PC-9 (cell line): ENCODE results near the gene CD28. TPM values are rescaled to one million over a fixed set of nuclear protein-coding genes. Genes with fewer than 3 reads are reported as not detected.

Experiments used
- BruUV-seq: library from RNA; stranded (reverse); fragments of 400-500 nt; replicated peaks from 2 replicates; lab custom pipeline; 2021; lab: Mats Ljungman, UMichigan
- CTCF ChIA-PET: fragments of 300-600 bp; sonication (Branson Sonifier 250); formaldehyde crosslinking; loops from one replicate; lab custom pipeline; 2022; ENCODE audit warnings: antibody characterized with exemption; lab: Charles Lee
- POLR2A ChIA-PET: fragments of 300-600 bp; sonication (Branson Sonifier 250); formaldehyde crosslinking; loops from one replicate; lab custom pipeline; 2022; ENCODE audit warnings: antibody characterized with exemption; ENCODE audit not compliant: unreplicated experiment; lab: Charles Lee
- DNase-seq, 2 experiments: peaks; one replicate each; pipeline versions ENCODE4 v3.0.0 to v3.0.0-alpha.2; 2015 to 2022; ENCODE audit warnings: mixed read lengths in 1 of 2
- H2AFZ ChIP-seq: fragments of 200-600 bp; sonication (generic); 2 replicates; pipeline ENCODE4 v1.8.1; 2017; ENCODE audit warnings: antibody characterized with exemption
- H3F3A ChIP-seq: fragments of 200-600 bp; sonication (generic); 2 replicates; pipeline ENCODE4 v1.8.1; 2017; ENCODE audit warnings: antibody characterized with exemption, mild to moderate bottlenecking, low read depth; ENCODE audit not compliant: insufficient read depth
- H3K27ac ChIP-seq: fragments of 200-600 bp; sonication (generic); 2 replicates; pipeline ENCODE4 v1.6.1; 2016; ENCODE audit warnings: mixed run types
- H3K27me3 ChIP-seq: fragments of 200-600 bp; sonication (generic); 2 replicates; pipeline ENCODE4 v1.6.1; 2016; ENCODE audit warnings: low read depth, mixed run types; ENCODE audit not compliant: insufficient read depth
- H3K36me3 ChIP-seq: fragments of 200-600 bp; sonication (generic); 2 replicates; pipeline ENCODE4 v1.6.1; 2016; ENCODE audit warnings: low read depth, mixed run types
- H3K4me1 ChIP-seq: fragments of 200-600 bp; sonication (generic); replicated peaks from 2 replicates; pipeline ENCODE4 v1.6.1; 2016; ENCODE audit warnings: mixed run types; ENCODE audit not compliant: insufficient read depth
- H3K4me2 ChIP-seq: fragments of 200-600 bp; sonication (generic); 2 replicates; pipeline ENCODE4 v1.6.1; 2017; ENCODE audit warnings: mixed run types
- H3K4me3 ChIP-seq: fragments of 200-600 bp; sonication (generic); 2 replicates; pipeline ENCODE4 v1.6.1; 2016; ENCODE audit warnings: mixed run types
- H3K79me2 ChIP-seq: fragments of 200-600 bp; sonication (generic); 2 replicates; pipeline ENCODE4 v1.6.1; 2017; ENCODE audit warnings: low read depth, mixed run types
- H3K9me2 ChIP-seq: fragments of 200-600 bp; sonication (generic); 2 replicates; pipeline ENCODE4 v1.8.1; 2017; ENCODE audit warnings: mild to moderate bottlenecking; ENCODE audit not compliant: insufficient read depth
- H3K9me3 ChIP-seq: fragments of 200-600 bp; sonication (generic); 2 replicates; pipeline ENCODE4 v1.8.1; 2016; ENCODE audit warnings: low read depth; ENCODE audit not compliant: insufficient read depth
- H4K20me1 ChIP-seq: fragments of 200-600 bp; sonication (generic); 2 replicates; pipeline ENCODE4 v1.8.1; 2017; ENCODE audit not compliant: insufficient read depth
- CTCF ChIP-seq: fragments of 200-600 bp; sonication (generic); conservative IDR thresholded peaks from 2 replicates; pipeline ENCODE4 v1.6.1; 2017; ENCODE audit warnings: mixed run types, antibody characterized with exemption, mild to moderate bottlenecking, moderate library complexity
- EZH2 ChIP-seq: fragments of 200-600 bp; sonication (generic); IDR thresholded peaks from 2 replicates; pipeline ENCODE4 v1.8.0; 2017; ENCODE audit warnings: antibody characterized with exemption, low read depth
- intact Hi-C: fragments of 100-400 bp; cut with micrococcal nuclease; formaldehyde crosslinking; loops from one replicate; pipeline ENCODE4 v1.10.0; 2022; ENCODE audit not compliant: unreplicated experiment
- total RNA-seq: library from RNA; stranded (reverse); gene quantifications from 2 replicates; pipeline ENCODE4 v1.2.3, GENCODE V29; 2021

CD28 gene
- total RNA-seq, 1 experiment from 2014 or later = not detected

GRCh38 chr2:203673933-203674332 lies 32.5 kb upstream of the CD28 start:
- BruUV-seq = no TSS peak
- Histone ChIP-seq H3K4me2 (no peak overlapping the region), H3K27me3 (no peaks in the 10 kb centered on the region), H3K79me2 (no peaks in the 10 kb centered on the region), H3K36me3 (no peaks in the 10 kb centered on the region), H3F3A (no peaks in the 10 kb centered on the region), H3K4me3 (no peak overlapping the region), H3K27ac (no peak overlapping the region), H3K9me3 (no peaks in the 10 kb centered on the region), H4K20me1 (no peaks in the 10 kb centered on the region), H2AFZ (no peak overlapping the region), H3K4me1 (no peaks in the 10 kb centered on the region), H3K9me2 (no peaks in the 10 kb centered on the region)
- ChIA-PET CTCF (no interaction called here), POLR2A (no interaction called here)
- TF ChIP-seq EZH2 (no peak), CTCF (no peak)
- no peak for DNase-seq
- intact Hi-C loops = no loop called here

DNA sequence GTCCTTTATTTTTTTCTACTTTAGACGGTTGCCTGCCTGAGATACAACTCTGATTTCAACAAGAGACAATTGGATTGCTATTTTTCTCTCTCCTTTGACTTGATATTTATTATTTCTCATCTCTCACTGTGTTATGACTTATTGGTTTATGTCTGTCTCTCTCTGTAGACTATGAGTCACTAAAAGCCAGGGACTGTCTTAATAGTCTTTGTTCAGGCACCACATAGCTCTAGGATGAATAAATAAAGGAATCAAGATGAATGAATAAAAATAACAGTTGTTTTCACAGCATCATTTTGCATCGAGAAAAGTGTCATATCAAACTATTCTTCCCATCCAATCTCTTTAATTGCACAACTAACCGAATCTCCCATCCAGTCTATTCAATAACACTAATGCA lies 31.4 kb upstream of the CD28 start:
- Histone ChIP-seq H3K79me2 (no peaks in the 10 kb centered on the region), H3F3A (no peaks in the 10 kb centered on the region), H3K9me3 (no peaks in the 10 kb centered on the region), H3K4me2 (no peak overlapping the region), H3K9me2 (no peaks in the 10 kb centered on the region), H3K4me3 (no peak overlapping the region), H3K4me1 (no peaks in the 10 kb centered on the region), H2AFZ (no peak overlapping the region), H3K27me3 (no peaks in the 10 kb centered on the region), H3K36me3 (no peaks in the 10 kb centered on the region), H4K20me1 (no peaks in the 10 kb centered on the region), H3K27ac (no peak overlapping the region)
- intact Hi-C loops = no loop called here
- no peak for DNase-seq
- BruUV-seq = no TSS peak
- ChIA-PET POLR2A (no interaction called here), CTCF (no interaction called here)
- TF ChIP-seq EZH2 (no peak), CTCF (no peak)

DNA sequence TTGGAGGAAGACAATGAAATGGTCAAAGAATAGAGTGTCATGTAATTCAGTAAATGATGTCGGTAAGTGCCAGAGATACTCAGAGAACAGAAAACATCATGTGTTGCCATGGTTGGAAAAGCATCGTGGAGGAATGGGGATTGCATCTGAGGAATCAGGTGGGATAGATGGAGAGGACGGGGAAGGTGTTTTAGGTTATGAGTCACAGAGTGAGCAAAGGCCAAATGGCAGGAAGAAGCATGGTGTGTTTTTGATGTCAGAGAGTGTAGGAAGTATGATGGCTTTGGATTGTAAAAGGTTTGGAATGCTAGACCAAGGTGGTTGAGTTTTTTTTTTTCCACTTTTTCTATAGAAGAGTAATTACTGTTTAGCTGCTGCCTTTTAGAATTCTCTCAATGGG lies 27.5 kb upstream of the CD28 start:
- no peaks in the 10 kb centered on the region for H3K36me3 ChIP-seq
- no peak overlapping the region for H2AFZ ChIP-seq
- intact Hi-C loops = no loop called here
- no peaks in the 10 kb centered on the region for H4K20me1 ChIP-seq
- no peaks in the 10 kb centered on the region for H3K9me2 ChIP-seq
- H3K4me1 ChIP-seq = peaks cover 8% of the 10 kb centered on the region
- no peaks in the 10 kb centered on the region for H3K79me2 ChIP-seq
- H3F3A ChIP-seq = peaks cover 5% of the 10 kb centered on the region; the same call in 1 of the 2 replicates
- no peak overlapping the region for H3K27ac ChIP-seq
- TF ChIP-seq CTCF (no peak), EZH2 (no peak)
- no peak for DNase-seq
- no peaks in the 10 kb centered on the region for H3K9me3 ChIP-seq
- no peak overlapping the region for H3K4me3 ChIP-seq
- no TSS peak for BruUV-seq
- ChIA-PET POLR2A (no interaction called here), CTCF (no interaction called here)
- H3K4me2 ChIP-seq = no peak overlapping the region
- no peaks in the 10 kb centered on the region for H3K27me3 ChIP-seq
